ENCODE results near the gene RIMS3.

GRCh38 chr1:40692429-40692895, 27.0 kb upstream of the RIMS3 start:
- TF ChIP-seq CTCF (conservative IDR thresholded peaks at IDR 0.05; ENCODE audit: low read depth, low read length) (no peak), EZH2 (IDR thresholded peaks at IDR 0.05; ENCODE audit: low read length, unreplicated experiment) (no peak)
